HG03280 (cell line): Measurements from ENCODE around the gene L3MBTL4.
"Not testable (repeated sequence)": the region's sequence is repeated elsewhere in the genome, so short reads cannot be mapped to it uniquely, and the experiment has no call there.

Experiments used
- ATAC-seq: cut with Tn5 transposase; IDR thresholded peaks from one replicate; pipeline ENCODE4 v1.9.1; 2021; ENCODE audit warnings: mild to moderate bottlenecking, moderate library complexity; ENCODE audit not compliant: unreplicated experiment

L3MBTL4 gene

DNA sequence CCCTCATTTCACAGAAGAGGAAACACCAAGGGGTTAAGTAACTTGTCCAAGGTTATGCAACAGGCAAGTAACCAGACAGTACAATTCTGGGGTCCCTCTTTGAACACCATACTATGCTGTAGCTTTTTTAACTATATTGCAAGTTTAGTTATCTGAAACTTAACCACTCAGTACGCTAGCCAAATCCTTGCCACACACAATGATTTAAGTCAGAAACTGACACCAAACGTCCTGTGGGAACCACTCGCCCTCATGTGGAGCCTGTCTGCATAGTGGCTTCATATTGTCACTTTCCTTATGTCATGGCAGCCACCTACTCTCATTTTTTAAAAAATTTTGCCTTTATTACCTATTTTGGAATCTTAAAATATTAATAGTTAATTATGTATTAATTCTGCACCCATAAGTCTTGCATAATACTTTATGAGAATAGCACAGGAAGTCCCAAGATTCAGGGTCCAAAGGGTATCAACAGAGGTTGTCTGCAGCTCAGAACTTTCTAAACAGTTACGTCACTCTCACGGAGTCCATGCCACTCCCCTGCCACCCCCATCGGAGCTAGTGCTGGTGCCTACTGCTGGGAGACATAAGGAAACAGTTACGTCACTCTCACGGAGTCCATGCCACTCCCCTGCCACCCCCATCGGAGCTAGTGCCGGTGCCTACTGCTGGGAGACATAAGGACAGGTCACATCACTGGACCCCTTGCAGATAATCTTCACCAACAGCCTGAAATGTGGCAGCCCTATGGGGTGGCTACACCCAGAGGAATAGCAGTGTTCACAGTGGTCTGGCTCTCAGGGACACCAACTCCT is 99.0 kb downstream of the L3MBTL4 start:
- no peak for ATAC-seq

- no peak for ATAC-seq
These were observed 101.3 kb downstream of the L3MBTL4 start for GRCh38 chr18:6313415-6313814.

DNA sequence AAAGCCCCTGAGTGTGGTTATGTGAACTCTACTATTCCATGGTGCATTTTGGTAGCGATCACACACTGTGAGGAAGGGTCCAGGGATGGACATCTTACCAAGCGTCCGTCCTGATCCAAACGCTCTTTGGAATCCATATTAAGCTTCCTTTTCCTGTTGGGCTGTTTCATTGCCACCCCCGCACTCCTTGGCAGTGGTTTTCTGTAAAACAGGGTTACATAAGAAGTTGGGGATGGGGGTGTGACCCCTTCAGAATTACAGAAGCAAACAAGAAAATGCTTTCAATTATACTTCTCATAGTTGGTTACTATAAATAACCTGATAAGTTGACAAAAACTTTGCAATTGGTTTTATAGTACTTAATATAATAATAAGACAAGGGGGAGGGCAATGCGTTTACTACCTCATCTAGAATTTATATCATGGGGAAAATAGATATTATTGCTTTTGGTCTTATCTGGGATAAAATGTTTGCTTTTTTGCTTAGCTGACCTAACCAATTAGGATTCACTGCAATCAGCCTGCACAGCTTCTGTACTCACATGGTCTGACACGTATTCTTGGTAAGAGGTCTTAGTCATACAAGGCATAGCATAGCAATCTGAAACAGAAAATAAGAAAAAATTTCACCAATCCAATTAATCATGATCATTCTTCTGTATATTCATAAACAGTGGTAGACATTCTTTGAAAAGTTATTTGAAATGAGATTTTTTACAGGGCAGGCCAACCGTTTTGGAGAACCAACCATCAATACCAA is 103.1 kb downstream of the L3MBTL4 start:
- no peak for ATAC-seq

DNA sequence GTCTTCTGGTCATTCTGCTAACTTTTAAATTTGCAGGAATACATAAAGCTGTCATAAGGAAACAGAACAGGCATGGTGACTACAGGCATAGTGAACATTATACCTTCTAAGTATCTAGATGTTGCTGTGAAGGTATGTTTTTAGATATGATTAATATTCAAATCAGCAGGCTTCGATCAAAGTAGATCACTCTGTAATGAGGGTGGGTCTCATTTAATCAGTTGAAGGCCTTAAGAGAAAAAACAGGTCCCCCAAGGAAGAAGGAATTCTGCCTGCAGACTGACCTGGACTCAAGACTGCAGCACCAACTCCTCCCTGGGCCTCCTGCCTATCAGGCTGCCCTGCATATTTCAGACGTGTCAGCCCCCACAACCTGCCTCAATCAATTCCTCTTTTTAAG is 104.0 kb downstream of the L3MBTL4 start:
- ATAC-seq = no peak

DNA sequence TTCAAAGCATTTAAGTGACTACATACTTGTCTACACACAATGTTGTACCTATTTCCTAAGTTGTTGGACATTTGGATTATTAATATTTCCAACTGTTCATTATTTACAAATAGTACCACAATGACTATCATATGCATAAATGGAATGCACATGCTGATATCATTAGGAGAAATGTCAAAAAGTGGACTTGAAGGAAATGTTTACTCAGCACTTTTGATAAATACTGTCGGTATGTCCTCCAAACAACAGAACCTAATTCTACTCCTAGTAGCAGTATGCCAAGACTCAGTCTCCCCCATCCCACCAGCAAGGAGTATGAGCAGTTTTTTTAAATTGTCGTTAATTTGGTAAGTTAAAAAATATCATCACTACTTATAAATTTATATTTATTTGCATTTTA is 116.8 kb downstream of the L3MBTL4 start:
- no peak for ATAC-seq

DNA sequence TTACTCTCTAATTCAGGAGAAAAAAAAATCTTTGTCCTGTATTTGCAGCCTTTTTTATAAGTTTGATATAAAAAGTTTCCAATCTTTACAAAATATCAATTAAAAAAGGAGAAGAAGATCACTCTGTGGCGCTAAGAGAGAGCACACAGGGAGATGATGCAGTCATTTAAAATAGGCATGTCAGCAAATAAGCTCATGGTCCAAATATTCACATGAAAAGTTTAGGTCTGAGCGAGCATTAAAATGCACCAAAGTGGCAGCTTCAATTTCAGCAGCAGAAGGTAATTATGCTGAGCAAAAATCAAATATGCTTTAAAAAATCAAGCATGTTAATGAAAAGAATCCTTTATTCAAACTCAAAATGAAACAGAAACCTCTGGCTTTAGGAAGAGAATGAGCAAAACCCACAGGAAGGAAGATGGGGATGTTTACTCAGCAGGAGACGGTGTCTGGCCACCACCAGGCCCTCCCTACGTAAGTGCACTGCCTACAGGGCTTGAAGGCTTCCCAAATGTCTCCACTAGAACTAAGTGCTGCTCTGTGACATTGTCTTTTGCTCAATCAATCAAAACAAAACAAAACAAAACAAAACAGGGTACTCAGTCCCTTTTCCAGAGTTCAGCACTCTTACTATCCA is 120.4 kb downstream of the L3MBTL4 start:
- ATAC-seq = no peak

- ATAC-seq = no peak
These were observed 124.9 kb downstream of the L3MBTL4 start for GRCh38 chr18:6289843-6290242.

GRCh38 chr18:6286585-6286984 is 128.1 kb downstream of the L3MBTL4 start:
- no peak for ATAC-seq

DNA sequence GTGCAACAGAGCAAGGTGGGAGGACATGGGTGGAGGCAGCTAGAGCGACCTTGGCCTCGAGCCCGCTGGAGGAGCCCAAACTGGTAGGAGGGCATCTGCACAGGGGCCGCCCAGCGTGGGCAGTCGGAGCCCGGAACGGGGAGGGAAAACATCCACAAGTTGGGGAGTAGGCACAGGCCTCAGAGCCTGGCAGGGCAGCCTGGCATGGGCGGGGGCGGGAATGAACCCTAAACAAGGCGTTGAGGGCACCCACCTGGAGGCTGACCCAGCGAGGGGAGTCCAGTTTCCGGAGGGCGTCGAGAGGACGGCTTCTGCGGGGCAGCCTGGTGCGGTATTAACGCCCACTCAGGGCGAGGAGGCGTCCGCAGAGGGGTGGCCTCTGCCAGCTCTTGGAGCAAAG is 129.9 kb downstream of the L3MBTL4 start:
- no peak for ATAC-seq

GRCh38 chr18:6284300-6284699 is 130.4 kb downstream of the L3MBTL4 start:
- no peak for ATAC-seq

GRCh38 chr18:6281874-6282273 is 132.8 kb downstream of the L3MBTL4 start:
- ATAC-seq = no peak

DNA sequence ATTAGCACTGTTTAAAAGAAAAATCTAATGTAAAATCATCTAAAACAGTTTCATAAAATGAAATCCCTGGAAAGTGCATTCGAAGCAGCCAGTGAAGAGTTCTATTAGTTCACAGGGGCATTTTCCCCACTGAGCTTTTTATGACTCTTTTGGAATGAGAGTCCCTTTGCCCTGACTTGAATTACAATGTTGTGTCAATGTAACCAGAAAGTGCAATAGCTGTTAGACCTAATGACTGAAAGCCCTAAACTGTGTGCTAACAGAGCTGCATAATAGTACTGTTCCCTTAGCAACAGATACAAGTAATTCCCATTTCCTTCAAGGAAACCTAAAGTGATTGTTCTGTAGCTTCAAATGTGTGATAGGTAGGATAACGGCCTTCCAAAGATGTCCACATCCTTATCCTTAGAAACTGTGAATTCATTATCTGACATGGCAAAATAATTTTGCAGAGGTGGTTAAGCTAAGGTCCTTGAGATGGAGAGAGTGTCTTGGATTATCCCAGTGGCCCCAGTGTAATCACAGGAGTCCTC is 134.4 kb downstream of the L3MBTL4 start:
- ATAC-seq = no peak

DNA sequence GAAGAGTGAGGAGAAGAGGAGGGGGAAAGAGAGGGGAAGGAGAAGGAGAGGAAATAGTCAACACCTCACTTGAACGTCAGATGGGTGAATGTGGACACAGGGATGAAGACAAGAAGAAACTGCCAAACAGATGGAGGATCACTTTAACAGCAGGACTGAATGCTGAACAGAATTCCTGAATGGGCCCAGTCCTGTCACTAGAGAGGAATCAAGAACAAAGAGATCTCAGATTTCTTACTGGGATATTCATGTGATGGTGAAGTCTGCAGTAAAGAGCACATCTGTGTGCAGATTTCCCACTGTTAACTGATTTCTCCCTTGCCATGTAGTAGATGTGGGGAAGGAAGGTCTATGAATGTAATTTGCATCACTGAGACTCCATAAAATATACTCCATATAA is 135.4 kb downstream of the L3MBTL4 start:
- no peak for ATAC-seq

GRCh38 chr18:6273423-6273822 is 141.3 kb downstream of the L3MBTL4 start:
- ATAC-seq = no peak

DNA sequence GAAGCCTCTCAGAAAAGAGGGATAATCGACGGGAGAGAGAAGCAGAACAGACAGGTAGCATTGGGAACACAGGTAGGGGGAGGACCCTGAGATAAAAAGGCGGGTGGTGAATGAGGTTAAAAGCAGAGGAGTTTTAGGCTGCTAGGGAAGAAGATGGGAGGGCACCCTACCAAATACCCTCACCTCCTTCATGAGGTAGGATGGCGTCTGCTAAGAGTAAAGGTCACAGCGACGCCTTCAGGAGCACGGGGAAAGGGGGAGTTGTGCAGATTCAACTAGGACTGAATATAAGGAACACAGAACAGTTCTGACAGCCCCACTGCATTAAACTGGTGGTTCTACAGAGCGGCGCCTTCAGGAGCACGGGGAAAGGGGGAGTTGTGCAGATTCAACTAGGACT is 142.6 kb downstream of the L3MBTL4 start:
- not testable (repeated sequence) for ATAC-seq

GRCh38 chr18:6271585-6271984 is 143.1 kb downstream of the L3MBTL4 start:
- no peak for ATAC-seq

- ATAC-seq = peak; percentile 88
These were observed 143.9 kb downstream of the L3MBTL4 start for GRCh38 chr18:6270771-6271216.

- ATAC-seq = no peak
These were observed 144.9 kb downstream of the L3MBTL4 start for GRCh38 chr18:6269660-6270332.

GRCh38 chr18:6266212-6266611 is 148.5 kb downstream of the L3MBTL4 start:
- ATAC-seq = no peak

- no peak for ATAC-seq
These were observed 152.8 kb downstream of the L3MBTL4 start for GRCh38 chr18:6261938-6262337.

GRCh38 chr18:6259324-6259723 is 155.4 kb downstream of the L3MBTL4 start:
- ATAC-seq = not testable (repeated sequence)
